Left ventricle myocardium inferior (tissue), 1 donor: ENCODE data around the gene TAF1B. TPM values are rescaled to one million over a fixed set of nuclear protein-coding genes. Genes with fewer than 3 reads are reported as not detected.

Experiments
- DNase-seq: peaks from one replicate; pipeline ENCODE4 v3.0.0-alpha.2; 2020
- H3K27ac ChIP-seq: fragments of 200-600 bp; replicated peaks from 2 replicates; pipeline ENCODE4 v1.8.0; 2021
- H3K27me3 ChIP-seq: fragments of 200-600 bp; 2 replicates; pipeline ENCODE4 v1.8.0; 2021; ENCODE audit warnings: low read depth
- H3K36me3 ChIP-seq: fragments of 200-600 bp; 2 replicates; pipeline ENCODE4 v1.8.0; 2021
- H3K4me1 ChIP-seq: fragments of 200-600 bp; 2 replicates; pipeline ENCODE4 v1.8.0; 2021
- H3K4me3 ChIP-seq: fragments of 200-600 bp; 2 replicates; pipeline ENCODE4 v1.8.0; 2021; ENCODE audit warnings: mild to moderate bottlenecking, moderate library complexity
- H3K9me3 ChIP-seq: fragments of 200-600 bp; replicated peaks from 2 replicates; pipeline ENCODE4 v1.8.0; 2021
- intact Hi-C: fragments of 100-400 bp; cut with micrococcal nuclease; formaldehyde crosslinking; loops from one replicate; pipeline ENCODE4 v1.11.0; 2022
- total RNA-seq: library from RNA; stranded (reverse); fragmentation: NEBNext Ultra II Directional; extraction: Animal tissue kit (Norgen Biotek cat#: 25700); gene quantifications from one replicate; pipeline ENCODE4 v1.2.1, GENCODE V29; 2021
- TF ChIP-seq, protein P1 (sequence below): fragments of 200-600 bp; IDR thresholded peaks from 2 replicates; pipeline ENCODE4 v1.8.0; 2021; ENCODE audit warnings: antibody characterized with exemption, mild to moderate bottlenecking, borderline replicate concordance
- donor health status: DM: no; HTN: yes; CAD: no; lungs with severe emphysema.

The TAF1B gene
- total RNA-seq, 1 donor from 2014 or later = 4.2 TPM

DNA sequence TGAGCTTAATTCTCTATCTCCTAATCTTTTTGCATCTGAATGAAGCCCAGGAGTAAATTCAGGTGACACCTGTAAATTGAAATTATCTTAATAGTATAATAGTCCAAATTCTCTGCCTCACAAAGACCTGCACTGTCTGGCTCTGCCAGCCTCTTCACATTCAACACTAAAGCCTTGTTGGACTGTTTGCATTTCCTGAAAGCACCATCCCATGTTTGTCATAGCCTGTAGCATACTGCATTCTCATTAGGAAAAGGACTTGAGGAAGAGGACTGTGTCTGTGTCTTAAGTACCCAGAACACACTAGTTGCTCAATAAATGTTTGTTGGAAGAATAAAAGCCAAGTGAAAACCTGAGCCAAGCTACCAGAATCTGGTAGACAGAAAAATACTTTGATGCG, 65.4 kb downstream of the TAF1B start:
- Histone ChIP-seq H3K4me1 (no peaks in the 10 kb centered on the region), H3K27me3 (no peaks in the 10 kb centered on the region), H3K27ac (no peak overlapping the region), H3K4me3 (no peak overlapping the region), H3K36me3 (peaks cover 9% of the 10 kb centered on the region), H3K9me3 (no peaks in the 10 kb centered on the region)
- TF ChIP-seq, protein P1, sequence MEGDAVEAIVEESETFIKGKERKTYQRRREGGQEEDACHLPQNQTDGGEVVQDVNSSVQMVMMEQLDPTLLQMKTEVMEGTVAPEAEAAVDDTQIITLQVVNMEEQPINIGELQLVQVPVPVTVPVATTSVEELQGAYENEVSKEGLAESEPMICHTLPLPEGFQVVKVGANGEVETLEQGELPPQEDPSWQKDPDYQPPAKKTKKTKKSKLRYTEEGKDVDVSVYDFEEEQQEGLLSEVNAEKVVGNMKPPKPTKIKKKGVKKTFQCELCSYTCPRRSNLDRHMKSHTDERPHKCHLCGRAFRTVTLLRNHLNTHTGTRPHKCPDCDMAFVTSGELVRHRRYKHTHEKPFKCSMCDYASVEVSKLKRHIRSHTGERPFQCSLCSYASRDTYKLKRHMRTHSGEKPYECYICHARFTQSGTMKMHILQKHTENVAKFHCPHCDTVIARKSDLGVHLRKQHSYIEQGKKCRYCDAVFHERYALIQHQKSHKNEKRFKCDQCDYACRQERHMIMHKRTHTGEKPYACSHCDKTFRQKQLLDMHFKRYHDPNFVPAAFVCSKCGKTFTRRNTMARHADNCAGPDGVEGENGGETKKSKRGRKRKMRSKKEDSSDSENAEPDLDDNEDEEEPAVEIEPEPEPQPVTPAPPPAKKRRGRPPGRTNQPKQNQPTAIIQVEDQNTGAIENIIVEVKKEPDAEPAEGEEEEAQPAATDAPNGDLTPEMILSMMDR = no peak
- intact Hi-C loops = no loop called here
- DNase-seq = no peak

DNA sequence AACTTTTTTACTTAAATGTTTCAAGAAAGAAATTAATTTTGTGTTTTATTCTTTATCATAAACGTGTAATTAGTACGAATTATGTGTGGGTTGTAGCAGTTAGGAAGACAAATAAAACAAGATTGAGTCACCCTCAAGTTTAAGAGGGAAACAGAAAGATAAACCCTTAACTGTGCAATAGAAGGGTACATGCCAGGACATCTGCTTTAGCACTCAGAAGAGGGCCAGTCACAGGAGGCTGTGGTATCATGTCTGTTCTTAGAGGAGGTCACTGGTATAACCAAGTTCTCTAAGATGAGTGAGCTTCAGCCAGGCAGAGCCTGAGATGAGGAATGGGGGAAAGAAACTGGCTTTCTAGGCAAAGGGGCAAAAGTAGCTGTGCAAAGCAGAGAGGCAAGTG, 65.8 kb downstream of the TAF1B start:
- Histone ChIP-seq H3K9me3 (no peaks in the 10 kb centered on the region), H3K4me1 (no peaks in the 10 kb centered on the region)
- intact Hi-C loops = no loop called here

DNA sequence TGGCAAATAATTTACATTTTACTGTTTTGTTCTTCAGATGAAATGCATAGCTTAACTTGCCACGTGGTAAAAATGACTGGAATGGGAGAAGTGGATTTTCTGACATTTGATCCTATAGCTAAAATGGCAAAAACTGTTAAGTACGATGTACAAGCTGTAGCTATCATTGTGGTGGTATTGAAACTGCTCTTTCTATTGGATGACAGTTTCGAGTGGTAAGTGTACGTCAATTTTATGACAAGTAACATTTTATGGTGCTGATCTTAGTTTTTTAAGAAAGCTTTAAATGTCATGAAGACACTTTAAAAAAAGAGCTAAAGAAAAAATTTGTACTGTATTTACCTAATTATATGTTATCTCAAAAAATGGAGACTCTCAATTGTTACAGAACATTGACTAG, 67.4 kb downstream of the TAF1B start:
- TF ChIP-seq, protein P1 = no peak
- no peak overlapping the region for H3K4me3 ChIP-seq
- intact Hi-C loops = no loop called here
- no peaks in the 10 kb centered on the region for H3K4me1 ChIP-seq
- peaks cover 29% of the 10 kb centered on the region for H3K36me3 ChIP-seq
- DNase-seq = no peak
- H3K27ac ChIP-seq = no peak overlapping the region
- no peaks in the 10 kb centered on the region for H3K9me3 ChIP-seq
- no peaks in the 10 kb centered on the region for H3K27me3 ChIP-seq

More for the DNA sequence above, 65.8 kb downstream of the TAF1B start:
- Histone ChIP-seq H3K4me3 (no peak overlapping the region), H3K36me3 (peaks cover 13% of the 10 kb centered on the region), H3K27ac (no peak overlapping the region), H3K27me3 (no peaks in the 10 kb centered on the region)
- no peak for DNase-seq
- TF ChIP-seq, protein P1 = no peak

DNA sequence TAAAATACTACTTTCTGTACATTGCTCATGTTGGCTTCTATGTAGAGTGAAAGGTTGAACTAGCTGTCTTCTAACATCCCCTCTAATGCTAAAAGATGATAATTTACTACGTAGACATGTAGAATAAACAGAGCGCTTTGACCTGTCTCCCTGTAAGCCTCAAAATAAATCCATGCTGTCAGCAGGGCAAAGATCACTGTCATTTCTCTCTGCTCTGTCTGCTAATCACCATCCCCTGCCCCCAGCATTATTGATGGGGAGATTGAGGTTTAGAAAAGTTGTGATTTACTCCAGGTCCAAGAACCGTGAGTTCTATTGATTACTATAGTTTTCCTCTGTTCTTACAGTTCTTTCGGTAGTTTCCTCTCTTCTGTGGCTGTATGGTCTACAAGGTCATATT, 69.2 kb downstream of the TAF1B start:
- intact Hi-C loops = no loop called here
- Histone ChIP-seq H3K4me3 (no peak overlapping the region), H3K36me3 (peaks cover 29% of the 10 kb centered on the region), H3K4me1 (no peaks in the 10 kb centered on the region), H3K27ac (no peak overlapping the region), H3K27me3 (no peaks in the 10 kb centered on the region), H3K9me3 (no peaks in the 10 kb centered on the region)
- TF ChIP-seq, protein P1 = no peak
- no peak for DNase-seq

DNA sequence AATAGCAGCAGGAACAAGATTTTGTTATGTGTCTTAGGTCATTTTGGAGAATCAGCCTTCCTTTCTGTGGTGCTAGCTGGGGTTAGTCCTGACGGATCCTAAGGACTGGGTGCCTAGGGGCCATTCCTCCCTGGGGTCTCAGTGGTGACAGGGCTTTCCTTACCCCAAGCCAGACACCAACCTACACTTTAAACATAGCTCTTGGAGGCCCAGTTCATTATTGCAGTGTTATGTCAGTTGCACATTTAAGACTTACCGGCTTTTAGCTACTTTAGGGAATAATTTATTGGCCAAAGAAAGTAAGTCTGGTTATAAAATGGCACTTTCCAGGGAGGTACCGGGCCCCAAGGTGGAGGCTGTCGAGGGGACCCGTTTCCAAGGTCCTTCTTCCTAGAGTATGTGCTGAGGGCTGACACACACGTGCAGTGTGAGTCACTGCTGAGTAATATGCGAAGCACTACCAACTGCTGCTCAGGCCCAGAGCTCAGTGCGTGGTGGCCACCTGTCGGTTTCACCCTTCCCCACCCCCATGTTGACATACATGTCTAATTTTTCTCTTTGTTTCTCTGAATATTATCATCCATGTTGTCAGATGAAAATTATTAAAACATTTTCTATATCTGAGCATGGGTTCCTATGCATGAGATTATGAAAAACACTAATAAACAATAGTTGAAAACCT, 71.3 kb downstream of the TAF1B start:
- peaks cover 38% of the 10 kb centered on the region for H3K36me3 ChIP-seq
- H3K4me1 ChIP-seq = peaks cover 12% of the 10 kb centered on the region
- H3K27me3 ChIP-seq = no peaks in the 10 kb centered on the region
- no peak for DNase-seq
- intact Hi-C loops = no loop called here
- H3K4me3 ChIP-seq = no peak overlapping the region
- no peaks in the 10 kb centered on the region for H3K9me3 ChIP-seq
- H3K27ac ChIP-seq = no peak overlapping the region
- TF ChIP-seq, protein P1 = no peak
